G401.6 (cell line): ENCODE data around the gene CEMIP.

Experiments used
- FAIRE-seq: peaks from 2 replicates; lab custom pipeline; 2012; peaks lifted over from hg19 to GRCh38; lab: Jason Lieb, UNC

The CEMIP gene

DNA sequence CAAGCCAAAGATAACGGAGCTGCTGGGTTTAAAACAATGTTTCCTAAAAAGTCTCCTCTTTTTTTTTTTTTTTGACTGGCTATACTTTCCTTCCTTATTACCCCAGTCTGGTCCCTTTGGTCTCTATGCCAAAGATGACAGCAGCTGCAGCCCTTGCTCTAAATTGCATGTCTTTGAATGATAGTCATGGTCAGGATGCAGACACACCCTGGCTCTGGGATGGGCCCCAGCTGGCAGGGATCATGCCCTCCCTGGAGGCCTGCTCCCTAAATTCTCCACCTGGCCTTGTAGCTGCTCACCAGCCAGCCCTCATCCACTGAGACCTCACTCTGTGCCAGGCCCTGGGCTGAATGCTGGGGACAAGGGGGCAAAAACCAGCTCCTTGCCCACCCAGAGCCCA lies 114.6 kb downstream of the CEMIP start:
- FAIRE-seq = no peak

DNA sequence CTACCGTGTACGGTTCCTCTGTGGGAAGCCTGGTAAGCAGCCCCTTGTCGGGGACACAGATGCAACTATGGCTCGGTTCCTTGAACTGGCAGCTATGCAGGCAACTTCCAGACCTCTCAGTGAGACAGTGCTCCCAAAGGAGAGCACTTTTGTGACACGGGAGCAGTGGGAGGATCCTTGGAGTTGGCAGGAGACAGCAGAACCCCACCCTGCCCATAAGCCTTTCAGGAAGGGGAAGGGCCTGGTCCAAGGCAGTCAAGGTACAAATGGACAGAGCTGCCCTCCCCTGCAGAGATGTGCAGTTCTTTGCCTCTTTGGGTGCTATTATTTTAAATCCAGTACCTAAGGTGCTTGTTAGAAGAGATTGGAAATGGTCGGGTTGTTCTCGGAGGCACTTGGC lies 115.9 kb downstream of the CEMIP start:
- no peak for FAIRE-seq

DNA sequence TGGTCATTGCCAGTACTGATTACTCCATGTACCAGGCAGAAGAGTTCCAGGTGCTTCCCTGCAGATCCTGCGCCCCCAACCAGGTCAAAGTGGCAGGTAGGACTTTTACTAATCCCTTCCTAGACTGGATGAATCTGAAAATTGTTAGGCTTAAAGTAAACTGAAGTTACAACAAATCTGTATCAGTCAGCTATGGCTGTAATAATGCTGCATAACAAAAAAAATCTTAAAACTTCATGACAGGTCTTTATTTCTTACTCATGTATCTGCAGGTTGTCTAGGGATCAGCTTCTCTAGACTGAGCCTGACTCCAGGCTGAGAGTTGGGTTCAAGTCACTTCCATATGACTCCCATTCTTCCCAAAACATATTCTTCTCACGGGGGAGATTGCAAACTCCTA lies 116.8 kb downstream of the CEMIP start:
- no peak for FAIRE-seq

DNA sequence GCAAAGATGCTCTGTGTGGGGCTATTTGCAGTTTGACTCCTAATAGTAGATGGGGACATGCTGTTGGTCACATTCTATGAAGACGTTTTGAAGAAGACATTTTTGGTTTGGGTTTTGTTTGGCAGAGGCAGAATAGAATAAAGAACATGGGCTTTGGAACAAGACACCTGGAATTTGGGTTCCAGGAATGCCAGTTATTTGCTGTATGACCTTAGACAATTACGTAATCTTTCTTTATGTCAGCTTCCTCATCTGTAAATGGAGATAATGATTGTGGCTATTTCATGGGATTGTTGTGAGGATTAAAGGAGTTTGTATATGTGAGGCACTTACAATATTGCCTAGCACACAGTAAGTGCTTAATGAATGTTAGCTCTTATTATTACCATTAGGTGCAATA lies 118.9 kb downstream of the CEMIP start:
- no peak for FAIRE-seq

DNA sequence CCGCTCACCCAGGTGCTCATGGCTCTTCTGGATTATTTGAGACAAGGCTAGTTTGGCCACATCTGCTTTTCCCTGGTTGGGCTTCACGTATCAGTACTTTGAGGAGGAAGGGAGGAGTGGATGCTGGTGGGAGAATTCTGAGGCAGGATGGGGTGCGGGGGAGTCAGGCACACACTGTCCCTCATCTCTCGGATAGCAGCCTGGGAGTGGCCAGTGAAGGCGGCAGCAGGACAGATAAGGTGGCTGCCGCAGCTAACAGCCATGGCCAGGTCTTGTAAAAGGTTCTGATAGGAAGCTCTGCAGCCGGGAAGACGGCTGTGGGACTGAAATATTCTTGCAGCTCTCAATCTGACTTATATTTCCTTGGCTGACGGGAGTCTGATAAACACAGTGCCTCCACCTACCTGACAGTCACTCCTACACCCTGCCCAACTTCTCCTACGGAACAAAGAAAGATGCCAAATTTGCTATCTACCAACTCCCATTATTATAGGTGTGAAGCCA lies 123.2 kb downstream of the CEMIP start:
- no peak for FAIRE-seq

DNA sequence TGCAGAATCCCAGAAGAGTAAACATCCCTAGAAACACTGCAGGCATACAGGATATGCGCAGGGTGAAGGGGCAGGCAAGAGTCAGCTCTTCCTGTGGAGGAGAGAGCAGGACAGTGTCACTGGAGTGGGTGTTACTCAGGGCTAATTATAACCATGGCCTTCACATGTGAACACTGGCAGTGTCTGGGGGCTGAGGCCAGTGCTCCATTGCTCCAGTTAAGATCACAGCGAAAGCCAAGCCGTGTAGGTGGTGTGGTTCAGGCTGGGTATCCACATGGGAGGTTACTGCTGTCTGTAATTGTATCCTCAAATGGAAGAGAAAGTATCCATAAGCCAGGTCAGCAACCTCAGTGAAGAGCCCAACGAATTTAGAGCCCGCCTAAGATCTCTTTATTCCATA lies 125.8 kb downstream of the CEMIP start:
- FAIRE-seq = no peak

DNA sequence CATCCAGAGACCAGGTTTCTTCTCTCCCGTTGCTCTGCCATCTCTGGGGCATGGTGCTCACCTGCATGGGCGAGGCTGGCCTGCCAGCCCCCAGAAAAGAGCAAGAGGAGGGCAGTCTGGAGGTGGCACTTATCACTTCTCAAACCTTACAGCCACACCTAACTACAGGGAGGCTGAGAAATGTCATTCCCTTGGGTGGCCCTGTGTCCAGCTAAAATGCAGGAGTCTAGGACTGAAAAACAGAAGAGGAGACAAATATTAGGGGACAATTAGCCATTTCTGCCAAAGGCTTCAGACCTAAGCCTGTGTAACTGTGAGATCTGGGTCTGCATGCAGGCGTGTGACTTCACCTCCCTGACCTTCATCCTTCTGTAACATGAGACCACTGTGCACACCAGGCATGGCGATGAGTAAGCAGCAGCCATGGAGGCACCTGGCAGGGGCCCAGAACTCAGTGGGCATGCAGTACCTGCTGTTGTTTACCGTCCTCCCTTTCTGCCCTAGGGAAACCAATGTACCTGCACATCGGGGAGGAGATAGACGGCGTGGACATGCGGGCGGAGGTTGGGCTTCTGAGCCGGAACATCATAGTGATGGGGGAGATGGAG lies 127.1 kb downstream of the CEMIP start:
- FAIRE-seq = no peak

DNA sequence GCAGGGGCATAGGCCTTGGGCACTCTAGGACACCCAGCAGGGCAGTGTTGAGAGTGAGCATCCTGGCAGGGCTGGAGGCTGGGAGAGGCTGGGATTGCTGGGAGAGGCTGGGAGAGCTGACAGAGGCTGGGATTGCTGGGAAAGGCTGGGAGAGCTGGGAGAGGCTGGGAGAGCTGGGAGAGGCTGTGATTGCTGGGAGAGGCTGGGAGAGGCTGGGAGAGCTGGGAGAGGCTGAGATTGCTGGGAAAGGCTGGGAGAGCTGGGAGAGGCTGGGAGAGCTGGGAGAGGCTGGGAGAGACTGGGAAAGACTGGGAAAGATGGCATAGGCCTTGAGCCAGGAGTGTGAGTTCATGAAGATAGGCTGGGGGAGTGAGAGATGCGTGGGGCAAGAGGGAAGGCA lies 132.7 kb downstream of the CEMIP start:
- FAIRE-seq = no peak

DNA sequence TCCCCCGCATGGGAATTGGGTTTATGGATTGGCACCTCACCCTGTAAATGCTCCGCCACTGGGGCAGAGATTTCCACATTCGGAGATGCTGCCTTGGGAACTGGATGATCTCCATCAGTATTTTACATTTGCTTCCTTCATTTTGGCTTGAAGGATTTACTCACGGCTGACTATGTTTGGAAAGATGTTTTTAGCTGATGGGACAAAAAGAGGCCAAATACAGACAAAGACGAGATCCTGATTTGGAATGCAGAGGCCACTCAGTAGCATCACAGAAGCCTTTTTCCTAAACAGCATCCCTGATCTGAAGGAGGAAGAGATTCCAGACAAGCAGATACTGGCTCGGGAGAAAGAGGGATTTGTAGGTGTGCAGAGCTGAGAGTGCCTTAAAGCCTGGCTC lies 133.5 kb downstream of the CEMIP start:
- no peak for FAIRE-seq

DNA sequence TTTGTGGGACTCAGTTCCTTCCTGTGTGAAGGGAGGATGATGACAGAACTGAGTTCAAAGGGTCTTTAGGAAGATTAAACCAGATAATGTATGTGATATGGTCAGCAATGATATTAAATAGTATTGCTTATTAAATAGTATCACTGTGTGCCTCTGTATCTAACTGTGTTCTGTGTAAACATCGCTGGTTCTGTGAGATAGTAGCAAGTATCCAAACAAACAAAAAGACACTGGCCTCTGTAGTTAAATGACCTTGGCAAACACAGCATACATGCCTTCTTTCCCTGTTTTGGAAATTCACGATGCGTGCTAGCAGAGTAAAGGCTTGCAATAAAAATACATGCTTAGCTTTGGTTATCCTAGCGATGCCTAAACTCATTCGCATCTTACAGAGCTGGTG lies 134.4 kb downstream of the CEMIP start:
- FAIRE-seq = no peak

DNA sequence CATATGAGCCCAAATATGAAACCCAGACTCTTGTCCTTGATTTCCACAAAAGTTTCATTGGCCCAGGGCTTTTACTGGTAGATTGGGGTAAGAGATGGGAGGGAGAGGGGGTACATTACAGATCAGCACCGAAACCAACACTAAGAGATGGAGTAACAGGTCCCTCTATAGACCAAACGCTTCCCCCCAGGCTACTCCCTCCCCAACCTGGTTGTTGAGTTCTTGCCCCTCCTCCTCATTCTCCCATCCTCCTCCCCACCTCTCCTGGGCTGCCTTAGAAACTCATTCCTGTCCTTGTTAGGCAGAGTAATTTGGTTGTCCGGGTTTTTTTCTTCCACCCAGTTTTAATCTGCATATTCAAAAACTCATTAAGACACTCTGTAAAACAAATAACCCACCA lies 136.3 kb downstream of the CEMIP start:
- FAIRE-seq = no peak

DNA sequence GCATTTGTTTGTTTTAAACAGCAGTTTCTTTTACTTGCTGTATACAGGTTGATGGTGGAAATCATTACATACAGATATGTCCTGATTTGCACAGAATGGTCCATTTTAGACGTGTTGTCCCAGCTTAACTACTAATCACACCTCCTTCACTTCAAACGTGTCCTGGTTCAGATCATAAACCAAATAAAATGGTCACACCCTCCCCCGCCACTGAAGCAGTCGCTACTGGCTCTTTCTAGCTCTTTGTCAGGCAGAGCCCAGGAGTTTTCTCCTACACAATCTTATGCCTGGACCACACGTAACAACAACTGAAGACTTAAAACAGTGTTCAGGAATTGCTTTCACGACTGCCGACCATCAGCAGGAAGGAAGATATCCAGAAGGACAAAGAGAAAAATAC lies 136.9 kb downstream of the CEMIP start:
- no peak for FAIRE-seq

DNA sequence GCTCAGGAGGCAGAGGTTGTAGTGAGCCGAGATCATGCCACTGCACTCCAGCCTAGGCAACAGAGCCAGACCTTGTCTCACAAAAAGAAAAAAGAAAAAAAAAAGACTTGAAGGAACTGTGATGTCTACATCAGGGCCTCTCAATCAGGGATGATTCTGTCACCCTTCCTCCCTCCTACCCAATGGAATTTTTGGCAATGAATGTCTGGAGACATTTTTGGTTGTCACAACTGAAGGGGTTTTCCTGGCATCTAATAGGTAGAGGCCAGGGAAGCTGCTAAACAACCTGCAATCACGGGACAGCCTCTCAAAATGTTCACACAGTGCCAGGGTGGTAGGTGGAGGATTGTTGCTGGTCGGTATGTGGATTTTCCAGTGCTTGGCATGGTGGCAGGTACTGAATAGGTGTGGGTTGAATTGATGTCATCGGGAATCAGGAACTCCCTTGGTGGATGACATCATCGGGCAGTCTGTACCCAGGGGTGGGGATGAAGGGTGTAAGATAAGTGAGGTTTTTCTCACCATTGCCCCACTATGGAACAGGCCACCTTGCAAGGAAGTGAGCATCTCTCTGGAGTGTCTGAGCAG lies 139.1 kb downstream of the CEMIP start:
- FAIRE-seq = no peak

DNA sequence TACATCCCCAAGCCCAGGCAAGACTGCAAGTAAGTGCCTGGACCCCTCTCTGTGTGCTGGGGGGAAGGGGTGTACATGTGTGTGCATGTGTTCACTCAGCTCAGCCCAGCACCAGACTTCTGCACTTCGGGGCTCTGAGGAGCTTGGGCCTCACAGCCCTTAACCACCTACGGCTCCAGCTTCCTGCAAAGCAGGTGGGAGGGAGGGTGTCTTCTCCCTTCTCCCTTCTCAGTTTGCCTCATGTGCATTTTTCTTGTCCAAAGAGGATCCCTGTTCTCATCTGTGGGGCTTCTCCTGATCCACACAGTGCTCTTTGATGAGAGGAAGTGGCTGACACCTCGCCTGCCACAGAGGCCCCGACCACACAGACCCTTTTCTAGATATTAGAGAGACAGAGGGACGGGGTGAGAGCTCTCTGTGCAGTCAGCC lies 141.1 kb downstream of the CEMIP start:
- no peak for FAIRE-seq

DNA sequence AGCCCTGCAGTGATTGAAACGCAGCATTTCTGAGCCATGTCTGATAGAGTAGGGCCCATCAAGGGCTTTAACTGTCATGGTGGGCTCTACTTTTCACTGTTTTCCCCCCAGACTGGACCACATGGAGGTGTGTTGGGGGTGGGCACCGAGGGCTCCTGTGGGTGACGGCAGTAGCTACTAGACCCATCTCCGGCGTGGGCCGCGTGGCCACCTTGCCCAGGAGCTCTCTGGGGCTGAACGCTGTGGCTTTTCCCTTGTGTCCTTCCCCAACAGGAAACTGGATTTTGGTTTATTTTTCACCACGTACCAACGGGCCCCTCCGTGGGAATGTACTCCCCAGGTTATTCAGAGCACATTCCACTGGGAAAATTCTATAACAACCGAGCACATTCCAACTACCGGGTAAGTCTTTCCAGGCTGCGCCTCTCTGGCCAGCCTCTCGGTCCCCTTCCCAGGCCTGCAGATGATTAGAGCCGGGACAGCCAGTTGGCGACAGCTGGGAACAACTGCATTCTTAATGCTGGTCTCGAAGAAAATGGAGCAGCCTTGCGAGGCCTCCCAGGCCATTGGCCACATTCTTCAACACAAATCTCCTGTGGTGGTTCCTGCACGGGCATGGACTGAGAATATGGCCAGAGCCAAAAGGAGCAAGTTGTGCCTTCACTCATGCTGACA lies 142.7 kb downstream of the CEMIP start:
- no peak for FAIRE-seq

DNA sequence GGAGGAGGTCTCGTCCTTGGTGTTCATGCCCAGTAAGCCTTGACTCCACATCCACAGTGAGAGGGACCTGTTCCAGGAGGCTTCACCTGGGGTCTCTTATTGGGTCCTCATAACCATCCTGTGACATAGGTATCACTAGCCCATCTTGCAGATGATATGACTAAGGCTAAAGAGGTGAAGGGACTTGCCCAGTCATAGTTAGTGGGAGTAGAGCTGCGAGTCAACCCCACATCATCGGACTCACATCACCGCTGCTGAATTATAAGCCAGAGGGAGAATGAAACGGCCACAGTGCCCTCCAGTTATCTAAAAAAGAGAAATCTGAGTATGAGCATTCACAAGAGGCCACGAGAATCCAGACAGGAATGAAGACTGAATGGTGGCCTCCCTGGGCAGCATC lies 144.5 kb downstream of the CEMIP start:
- no peak for FAIRE-seq

DNA sequence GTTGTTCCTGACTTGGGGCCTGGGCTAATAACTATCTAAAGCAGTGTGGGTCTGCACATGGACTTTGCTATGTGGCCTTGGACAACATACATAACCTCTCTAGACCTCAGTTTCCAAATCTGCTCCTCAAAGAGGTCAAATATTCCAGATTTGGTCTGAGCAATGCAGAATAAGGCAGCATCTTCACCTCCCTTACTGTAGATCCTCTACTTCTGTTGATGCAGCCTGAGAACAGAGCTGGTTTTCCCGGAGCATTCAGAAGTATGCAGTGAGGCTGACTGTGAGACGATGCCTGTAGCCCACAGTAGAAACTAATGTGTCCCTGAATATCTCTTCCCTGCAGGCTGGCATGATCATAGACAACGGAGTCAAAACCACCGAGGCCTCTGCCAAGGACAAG lies 145.1 kb downstream of the CEMIP start:
- no peak for FAIRE-seq

DNA sequence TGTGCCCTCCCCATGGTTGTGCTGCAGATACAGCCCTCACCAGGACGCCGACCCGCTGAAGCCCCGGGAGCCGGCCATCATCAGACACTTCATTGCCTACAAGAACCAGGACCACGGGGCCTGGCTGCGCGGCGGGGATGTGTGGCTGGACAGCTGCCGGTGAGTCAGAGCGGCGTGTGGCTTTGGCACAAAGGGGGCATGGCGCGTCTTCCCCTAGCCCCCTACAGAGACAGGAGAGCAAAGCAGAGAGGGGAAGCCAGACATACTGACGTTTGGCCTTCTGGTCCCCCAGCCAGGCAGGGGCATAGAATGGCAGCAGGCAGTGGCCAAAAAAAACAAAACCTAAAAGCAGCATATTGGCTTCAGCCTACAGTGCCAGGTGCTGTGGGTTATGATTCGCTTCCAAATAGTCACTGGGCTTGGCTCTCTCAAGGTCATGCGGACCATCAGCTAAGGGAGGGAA lies 146.5 kb downstream of the CEMIP start:
- no peak for FAIRE-seq

DNA sequence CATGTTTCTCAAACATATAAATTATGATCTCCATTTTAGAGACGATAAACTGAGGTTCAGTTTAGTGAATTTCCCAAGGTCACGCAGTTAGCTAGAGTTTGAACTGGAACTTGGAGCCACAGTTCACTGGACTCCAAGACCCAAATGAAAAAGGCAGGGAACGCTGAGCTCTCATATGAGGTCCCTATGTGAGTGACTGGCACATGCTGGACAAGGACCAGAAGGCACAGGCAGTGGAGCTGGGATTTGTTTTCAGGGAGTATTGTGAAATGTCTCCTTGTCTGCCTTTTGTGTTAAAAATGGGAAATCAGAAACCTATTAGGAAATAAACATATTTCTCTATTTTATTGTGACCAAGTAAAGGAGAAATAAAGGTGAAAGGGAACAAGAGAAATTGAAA lies 147.0 kb downstream of the CEMIP start:
- no peak for FAIRE-seq

DNA sequence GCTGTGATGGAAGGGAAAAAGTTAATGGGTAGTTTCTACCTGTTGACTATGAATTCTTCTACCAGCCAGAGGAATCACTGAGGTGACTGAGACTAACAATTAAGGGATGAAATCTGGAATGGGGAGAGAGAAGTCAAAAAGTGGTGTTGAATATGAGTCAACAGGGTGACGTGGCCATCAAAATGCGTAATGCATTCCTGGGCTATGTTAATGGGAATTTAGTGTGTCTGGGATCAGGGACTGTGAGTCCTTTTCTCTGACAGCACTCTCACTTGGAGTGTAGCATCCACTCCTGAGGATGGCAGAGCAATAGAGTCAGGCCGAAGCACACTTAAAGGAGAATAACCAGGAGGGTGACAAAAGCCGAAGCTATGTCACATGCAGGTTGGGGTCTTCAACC lies 150.1 kb downstream of the CEMIP start:
- no peak for FAIRE-seq

DNA sequence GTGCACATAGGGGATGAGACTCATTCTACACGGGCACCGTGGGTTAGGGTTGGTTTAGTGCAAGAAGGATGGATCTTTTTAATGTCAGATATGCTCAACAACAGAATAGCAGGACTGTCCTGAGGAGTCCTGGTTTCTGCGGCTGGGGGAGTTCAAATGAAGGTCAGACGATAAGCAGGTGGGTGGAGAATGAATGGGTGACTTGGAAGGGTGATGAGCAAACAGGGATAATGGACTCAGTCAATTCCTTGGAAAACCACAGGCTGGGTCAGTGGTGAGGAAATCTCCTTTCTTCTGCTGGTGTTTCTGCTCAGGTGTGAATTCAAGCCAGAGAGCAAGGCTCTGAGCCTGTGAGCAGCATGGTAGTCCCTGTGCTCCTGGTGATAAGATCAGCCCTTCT lies 150.5 kb downstream of the CEMIP start:
- no peak for FAIRE-seq

DNA sequence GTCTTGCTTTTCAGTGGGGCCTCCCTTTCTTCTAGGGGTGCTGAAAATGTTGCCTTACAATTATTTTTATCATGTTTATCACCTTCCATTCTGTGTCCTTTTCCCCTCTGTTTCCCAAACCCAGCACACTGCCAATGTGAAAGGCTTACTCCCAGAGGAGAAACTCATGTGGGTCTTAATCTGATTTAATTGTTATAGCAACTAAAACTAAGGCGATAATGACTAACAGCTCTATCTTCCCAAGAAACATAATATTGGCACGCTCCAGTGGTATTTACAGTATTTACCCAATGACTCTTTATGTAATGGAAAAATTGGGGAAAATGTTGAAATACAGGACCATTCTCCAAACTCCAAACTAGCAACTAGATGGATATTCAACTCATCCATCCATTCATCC lies 152.0 kb downstream of the CEMIP start:
- FAIRE-seq = no peak

DNA sequence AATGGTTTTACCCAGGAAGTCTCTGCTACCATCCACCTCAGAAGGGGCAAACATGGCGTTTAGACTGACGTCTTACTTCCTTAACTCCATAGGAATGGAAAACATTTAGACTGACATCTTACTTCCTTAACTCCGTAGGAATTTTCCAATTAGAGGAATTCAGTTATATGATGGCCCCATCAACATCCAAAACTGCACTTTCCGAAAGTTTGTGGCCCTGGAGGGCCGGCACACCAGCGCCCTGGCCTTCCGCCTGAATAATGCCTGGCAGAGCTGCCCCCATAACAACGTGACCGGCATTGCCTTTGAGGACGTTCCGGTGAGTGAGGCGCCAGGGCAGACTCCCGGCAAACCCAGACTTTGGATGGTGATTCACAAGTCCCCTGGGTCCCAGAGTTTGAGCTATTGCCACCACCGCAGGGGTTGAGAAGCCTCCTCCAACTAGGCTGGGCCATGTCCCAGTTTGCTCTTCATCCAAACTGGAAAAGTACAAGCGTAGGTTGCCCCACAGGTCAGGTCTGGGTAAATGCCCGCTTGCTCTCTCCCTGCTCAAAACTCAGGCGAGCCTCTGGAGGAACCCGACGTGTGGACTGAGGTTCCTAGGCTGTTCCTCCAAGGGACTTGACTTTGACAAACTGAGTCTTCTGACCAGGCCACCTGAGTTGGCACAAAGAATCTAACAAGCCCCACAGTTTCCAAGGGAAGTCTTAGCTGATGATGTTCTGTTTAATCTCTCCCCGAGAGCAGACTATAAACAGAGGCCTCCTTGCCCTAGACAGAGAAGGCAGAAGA lies 152.7 kb downstream of the CEMIP start:
- FAIRE-seq = no peak
